Urothelium cell line (cell line): Measurements from ENCODE around the gene OTOF.

ENCODE experiments used
- DNase-seq: peaks from one replicate; pipeline ENCODE4 v3.0.0; 2011; ENCODE audit warnings: low spot score, mixed read lengths
- FAIRE-seq: peaks from 2 replicates; lab custom pipeline; 2011; peaks lifted over from hg19 to GRCh38; lab: Jason Lieb, UNC

OTOF gene

DNA sequence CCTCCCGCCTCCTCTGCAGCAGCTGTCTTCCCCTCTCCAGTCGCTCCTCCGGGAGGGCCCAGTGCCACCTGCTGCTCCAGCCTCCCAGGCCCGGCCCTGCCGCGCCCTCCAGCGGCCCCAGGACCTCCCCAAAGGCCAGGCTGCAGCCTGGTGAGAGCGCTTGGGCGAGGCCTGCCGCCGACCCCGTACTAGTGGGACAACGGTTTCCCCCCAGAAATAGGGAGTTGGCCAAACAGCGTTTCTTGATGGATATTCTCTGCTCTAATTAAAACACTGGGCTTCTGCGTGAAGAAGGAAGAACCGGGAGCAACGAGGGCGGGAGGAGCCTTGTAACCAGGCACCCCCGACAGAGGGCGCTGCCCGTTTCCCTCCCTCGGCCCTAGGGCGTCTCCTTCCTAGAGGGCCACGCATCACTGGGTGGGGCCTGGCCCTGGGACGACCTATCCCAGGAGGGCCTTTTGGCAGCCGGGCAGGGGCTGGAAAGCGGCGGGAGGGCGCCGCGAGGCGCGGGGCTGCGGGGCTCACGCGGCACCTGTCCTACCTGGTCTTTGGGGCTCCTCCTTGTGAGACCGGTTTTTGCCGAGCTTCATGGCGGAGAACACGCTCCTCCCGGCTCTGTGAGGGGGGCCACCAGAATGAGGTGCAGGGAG is 25.4 kb upstream of the OTOF start:
- peak; percentile 81 for FAIRE-seq

DNA sequence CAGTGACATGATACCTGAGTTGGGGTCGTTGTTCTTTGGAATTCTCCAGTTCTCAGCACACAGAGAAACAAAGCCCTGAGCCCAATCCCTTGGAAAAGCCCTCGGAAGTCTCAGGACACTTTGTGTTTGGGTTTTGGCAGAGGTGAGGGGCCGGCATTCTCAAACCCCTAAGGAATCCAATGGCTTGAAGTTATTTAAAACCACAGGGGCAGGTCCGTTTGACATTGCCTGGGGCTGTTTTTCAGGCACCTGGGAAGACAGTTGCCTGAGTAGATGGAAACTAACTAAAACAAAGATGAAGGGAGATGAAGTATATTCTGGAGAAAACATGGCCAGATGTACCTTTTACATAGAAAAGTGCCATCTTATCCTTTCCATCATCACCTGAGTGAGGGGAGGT is 22.5 kb upstream of the OTOF start:
- FAIRE-seq (no peak), DNase-seq (no peak)

More for the DNA sequence above, 25.4 kb upstream of the OTOF start:
- DNase-seq: peak; percentile 96

DNA sequence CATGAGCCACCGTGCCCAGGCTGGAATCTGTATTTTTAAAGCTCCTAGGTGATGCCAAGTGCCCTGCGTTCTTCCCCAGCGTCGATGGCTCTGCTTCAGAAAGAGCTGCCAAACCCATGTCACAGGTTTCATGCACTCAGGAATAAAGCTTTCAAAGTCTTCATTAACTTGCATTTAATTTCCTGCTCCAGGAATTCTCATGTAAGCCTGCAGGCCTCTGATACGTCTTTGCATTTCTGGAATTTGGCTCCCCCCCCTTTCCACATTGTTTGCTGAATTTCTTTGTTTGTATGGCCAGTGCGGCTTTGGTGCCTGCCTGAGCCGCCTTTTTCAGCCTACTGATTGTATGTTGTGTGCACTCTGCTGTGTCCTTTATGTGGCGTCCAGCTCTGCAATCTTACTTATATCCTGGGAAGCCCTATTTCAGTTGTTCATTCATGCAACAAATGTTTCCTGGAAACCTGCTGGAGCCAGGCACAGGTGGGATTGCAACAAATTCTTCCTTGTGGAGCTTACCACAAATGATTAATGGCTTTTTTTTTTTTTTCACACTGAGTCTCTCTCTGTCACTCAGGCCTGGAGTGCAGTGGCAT is 17.9 kb upstream of the OTOF start:
- DNase-seq (peak; percentile 27), FAIRE-seq (no peak)

DNA sequence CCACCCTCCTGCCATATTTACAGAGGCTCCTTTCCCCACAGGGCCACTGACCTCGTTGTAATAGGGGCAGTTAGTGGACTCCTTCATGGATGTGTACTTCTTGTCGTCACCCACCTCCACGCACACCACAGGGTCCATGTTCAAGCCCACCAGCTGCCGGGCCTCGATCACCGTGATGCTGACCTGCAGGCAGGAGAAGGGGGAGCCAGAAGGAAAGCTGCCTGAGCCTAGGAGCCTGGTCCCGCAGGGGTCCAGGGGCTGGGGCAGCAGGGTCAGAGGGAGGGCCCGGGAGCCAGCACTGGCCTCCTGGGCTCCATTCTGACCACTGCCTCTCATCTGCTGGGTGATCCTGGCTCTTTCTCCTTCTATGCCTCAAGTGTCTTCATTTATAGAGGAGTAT is 17.0 kb upstream of the OTOF start:
- no peak for DNase-seq
- FAIRE-seq: no peak

DNA sequence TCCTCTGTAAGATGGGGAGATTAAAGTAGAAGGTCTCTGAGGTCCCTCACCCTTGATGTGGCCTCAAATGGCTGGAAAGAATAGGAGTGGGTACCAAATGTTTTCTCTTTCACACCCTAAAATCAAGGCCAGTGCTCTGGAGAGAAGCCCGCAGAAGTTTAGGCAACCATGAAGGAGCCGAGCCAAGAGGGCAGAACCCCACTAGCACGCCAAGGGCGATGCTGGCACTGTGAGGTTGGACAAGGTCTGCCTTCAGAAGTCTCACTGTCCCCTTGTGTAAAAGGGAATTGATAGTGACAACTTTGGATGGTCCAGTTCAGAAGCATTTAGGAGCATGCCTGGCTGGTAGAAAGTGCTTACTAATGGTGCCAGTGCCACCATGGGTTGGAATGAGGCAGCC is 16.3 kb upstream of the OTOF start:
- DNase-seq: no peak
- no peak for FAIRE-seq

DNA sequence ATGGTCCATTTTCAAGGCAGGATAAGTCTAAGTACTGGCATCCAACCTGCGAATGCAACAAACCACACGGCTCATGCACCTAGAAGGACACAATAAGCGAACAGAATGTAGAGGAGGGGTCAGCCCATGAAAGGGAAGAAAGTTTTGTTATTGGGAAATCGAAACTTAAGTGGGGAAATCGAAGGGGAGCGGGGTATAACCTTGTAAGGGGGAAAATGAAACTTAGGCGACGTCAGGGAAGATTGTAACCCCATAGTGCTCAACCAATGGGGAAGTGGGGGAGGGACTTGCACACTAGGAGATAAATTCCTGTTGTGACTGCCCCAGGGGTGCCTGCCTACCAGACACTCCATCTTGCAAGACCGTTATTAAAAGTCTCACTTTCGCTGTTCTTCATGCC is 15.6 kb upstream of the OTOF start:
- no peak for DNase-seq
- FAIRE-seq: peak; percentile 77

DNA sequence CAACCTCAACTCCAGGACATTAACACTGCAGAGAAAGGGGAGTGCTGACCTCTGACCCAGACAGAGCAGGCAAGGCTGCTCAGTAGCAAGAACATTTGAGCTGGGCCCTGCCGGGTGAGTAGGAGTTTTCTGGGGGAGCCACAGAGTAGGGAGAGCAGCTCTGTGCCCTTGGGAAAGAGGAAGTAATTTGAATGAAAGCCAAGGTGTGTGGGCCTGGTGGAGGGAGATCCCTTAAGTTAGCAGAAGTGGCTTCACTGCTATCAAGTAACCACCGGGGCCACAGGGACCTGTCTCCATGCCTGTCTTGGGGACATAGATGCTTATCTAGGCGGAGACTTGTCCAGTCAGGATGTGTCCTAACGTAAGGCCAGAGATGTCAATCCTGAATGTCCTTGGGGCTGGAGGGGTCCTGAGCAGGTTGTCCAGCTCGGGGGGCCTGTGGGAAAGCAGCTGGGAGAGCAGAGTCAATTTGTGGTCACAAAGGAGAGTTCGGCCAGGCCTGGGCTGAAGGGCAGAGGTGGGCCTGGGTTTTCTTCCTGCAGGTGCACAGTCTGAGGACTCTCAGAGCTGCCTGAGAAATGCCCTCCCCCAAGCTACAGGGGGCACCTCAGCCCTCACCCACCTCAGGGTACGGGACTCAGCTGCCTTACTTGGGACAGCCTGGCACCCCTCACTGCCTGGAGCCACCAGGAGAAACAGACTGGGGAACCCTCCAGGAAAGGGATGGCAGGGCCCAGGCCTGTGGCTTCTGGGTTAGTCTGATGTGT is 15.0 kb upstream of the OTOF start:
- DNase-seq (no peak), FAIRE-seq (peak; percentile 67)

DNA sequence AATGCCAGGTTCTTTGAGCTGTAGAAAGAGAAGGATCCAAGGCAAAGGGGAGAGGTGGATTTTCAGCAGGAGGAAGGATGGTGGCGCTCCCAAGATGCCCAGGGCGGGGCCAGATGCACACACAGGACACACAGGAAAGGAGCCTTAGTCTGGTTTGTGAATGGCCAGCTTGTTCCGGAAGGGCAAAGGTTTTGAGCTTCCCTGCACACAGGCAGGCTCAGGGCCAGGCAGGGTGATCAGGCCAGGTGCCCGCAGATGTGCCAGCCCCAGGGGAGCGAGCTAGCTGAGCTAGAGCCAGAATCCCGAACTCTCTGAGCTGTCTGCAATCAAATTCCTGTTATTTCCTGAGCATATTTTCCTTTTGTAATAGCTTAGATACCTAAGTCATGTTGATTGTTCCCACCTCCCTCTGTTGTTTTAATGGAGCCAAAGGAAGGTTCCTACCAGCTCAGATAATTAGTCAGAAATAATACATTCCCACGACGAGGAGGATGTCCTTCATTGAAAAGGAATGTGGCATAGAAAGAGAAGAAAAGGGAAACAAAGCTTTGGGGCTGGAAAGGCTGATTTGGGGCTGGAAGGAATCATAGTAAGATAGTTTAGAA is 13.7 kb upstream of the OTOF start:
- DNase-seq: no peak
- FAIRE-seq: no peak

DNA sequence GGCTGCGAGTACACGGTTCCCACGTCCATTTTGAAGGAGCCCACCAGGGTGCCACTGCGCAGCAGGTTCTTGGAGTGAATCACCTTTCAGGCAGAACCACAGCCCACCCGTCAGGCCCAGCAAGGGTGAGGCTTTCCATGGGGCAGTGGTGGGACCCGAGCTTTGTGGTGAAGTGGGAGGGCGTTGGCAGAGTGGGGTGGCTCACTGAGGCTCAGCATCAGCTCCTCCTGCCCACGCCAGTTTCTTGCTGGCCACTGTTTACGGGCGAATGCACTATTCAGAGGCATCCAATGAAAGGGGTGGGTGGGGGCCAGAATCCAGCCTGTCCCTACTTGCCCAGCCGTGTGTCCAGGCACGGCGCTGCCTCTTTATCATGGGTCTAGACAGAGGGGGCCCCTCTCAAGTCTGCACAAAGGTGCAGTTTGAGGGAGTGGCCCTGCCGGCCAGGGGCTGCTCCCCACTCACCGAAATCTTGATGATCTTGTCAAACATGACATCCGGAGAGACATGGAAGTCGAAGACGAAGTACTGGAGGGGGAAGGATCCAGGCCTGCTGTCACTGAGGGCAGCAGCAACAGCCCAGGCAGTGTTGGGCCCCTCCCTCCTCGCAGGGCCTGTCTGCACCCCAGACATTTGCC is 11.4 kb upstream of the OTOF start:
- FAIRE-seq (no peak), DNase-seq (no peak)

DNA sequence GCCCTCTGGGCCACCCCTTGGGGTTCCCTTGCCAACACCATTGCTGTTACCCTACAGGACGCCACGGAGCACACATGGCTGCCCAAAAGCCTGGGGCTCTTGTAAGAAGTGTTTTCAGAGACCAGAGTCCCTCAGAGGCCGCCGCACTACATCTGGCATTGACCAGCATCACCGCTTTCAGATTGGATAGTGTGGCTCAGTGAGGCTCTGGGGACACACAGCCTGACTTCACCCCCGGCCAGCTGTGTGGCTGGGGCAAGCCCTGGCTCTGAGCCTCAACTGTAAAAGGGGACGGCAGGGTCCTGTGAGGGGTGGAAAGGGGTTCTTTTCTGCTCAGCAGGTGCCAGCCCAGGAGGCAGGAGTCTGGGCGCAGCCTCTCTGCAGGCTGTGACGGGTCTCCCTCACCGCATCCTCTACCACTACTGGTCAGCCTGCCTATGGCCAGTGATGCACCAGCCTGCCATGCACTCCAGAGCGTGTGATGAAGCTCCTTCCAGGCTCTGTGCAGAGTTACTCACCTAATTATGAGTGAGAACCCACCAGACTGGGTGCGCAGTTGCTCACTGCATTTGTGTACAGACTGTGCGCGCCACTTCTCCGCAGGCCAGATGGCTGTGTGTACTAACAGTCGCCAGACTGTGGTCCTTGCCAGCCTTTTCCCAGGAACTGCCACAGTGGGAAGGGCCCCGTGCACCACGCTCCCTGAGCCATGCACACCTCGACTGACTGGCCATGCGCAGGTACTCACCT is 10.7 kb upstream of the OTOF start:
- DNase-seq: no peak
- peak; percentile 40 for FAIRE-seq

DNA sequence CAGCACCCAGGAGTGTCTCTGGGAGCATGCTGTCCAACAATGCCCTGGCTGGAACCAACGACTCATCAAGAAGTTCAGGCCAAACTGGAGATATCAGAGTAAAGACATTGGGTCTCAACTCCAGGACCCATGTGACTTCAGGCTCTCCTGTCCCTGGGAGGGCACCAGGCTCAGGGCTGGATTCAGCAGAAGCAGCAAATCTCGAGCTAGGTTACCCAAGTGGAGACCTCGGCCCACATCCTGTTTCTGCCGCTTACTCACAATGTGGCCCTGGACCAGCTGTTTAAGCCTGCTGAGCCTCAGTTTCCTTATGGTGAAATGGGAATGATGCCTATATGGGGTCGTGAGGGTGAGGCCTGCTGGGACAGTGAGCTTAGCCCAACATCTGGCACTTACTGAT is 9.3 kb upstream of the OTOF start:
- FAIRE-seq (no peak), DNase-seq (no peak)

DNA sequence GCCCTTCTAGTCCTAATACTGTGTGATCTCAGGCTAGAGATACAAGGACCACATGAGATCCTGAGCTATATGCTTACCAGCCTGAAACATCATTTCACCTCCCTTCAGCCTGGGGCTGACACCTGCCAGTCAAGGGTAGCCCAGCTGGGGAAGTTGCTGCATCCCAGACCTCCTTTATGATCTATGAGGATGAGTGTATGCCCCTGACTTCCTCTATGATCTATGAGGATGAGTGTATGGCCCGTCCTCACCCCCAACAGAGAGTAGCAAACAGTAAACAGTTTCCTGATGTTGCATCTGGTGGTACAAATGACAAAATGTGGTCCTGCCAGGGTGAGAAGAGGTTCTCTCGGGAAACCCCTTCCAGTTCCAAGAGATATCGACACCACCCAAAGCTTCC is 8.9 kb upstream of the OTOF start:
- FAIRE-seq (peak; percentile 77), DNase-seq (no peak)

DNA sequence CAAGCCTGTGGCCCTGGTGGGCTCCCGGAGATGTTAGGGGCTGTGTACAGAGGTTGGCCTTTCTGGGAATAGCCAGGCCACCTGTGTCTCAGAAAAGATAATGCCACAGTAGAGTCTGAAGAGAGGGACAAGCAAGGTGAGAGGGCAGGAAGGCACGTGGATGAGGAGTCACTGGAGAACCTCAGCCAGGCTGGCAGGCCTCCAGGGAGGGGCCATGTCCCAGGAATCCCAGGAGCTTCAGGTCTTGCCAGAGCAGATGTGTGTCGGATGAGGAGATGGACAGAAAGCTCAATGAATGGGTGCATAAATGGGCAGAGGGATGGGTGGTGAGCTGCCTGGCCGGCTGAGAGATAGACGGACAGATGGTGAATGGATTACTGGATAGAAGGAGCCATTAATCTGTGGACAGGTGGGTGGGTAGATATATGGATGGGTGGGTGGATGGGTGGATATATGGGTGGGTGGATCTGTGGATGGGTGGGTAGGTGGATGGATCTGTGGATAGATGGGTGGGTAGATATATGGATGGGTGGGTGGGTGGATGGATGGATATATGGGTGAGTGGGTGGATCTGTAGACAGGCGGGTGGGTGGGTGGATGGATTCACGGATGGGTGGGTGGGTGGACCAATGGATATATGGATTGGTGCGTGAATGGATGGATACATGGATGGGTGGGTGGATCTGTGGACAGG is 7.9 kb upstream of the OTOF start:
- DNase-seq: no peak
- FAIRE-seq: peak; percentile 71

DNA sequence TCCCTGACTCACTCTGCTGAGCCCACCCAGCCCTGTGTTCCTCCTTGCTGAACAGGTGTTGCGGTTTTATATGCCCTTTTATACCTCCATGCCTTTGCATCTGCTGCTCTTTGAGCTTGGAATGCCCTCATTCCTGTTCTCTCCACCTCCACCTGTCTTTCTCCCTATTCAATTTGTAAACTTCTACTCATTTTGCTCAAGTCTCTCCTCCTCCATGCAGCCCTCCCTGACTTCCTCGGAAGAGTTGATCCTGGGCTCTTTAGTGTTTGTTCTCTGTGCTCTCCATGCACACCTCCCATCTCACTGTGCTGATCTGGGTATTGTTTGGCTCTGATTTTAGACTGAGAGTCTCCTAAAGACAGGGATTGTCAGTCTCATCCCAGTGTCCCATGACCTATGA is 7.2 kb upstream of the OTOF start:
- FAIRE-seq: no peak
- DNase-seq: no peak

DNA sequence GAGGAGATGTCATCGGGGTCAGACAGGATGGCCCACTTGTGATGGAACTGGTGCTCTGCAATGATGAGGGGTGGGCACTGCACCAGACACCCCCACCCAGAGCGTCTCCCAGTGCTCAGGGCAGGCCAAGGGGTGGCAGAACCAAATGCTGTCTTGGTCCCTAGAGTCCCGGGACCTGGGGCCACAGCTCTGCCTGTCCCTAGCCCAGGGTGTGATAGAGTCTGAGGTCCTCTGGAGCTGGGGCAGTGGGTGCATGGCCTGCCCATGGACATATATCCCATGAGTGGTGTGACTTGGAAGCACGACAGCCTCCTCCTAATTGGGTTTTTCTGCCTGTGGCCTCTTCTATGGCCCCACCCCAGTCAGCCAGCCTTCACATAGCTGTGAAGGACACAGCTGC is 6.7 kb upstream of the OTOF start:
- DNase-seq (no peak), FAIRE-seq (no peak)

DNA sequence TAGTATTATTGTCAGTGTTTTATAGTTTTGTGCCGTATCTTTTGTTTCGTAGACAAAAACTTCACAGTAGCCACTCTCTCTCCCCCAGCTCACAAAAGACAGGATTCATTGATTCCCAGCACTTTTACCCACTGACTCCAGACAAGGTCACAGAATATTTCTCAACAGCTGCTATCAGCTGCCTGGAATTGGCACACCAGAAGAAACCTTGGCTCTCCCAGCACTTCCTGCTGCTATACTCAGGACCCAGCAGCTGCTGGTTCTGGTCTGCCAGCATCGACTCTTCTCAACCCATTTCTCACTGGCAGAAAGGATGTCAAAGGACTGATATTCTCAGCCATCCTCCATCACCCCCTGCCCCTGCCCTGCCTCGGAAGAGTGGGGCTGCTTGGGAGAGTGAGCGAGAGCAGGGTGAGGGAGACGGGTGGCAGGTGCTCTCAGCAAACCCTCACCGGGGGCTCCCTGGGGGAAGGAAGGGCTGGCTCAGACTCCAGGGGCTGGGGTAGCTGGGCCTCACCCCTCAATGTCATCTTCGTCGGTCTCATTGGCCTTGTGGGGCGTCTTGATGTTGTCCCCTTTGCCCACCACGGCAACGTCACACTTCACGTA is 6.1 kb upstream of the OTOF start:
- no peak for FAIRE-seq
- DNase-seq: no peak

DNA sequence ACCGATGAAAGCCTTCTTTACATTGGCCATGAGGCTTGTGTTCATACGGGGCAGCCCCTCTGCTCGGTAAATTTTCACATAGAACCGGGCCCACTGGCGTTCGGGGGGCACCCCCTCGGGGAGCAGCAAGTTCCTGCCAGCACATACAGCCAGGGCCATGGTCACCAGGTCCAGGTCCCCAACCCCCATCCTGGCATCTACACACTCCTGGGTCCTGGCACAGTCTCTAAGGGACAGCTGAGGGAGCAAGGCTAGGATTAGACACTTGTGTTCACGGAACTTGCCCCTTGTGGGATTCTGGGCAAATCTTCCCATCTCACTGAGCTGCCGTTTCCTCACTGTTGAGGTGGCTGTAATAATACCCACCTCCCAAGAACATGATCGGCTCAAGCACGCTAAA is 5.6 kb upstream of the OTOF start:
- FAIRE-seq (no peak), DNase-seq (no peak)

DNA sequence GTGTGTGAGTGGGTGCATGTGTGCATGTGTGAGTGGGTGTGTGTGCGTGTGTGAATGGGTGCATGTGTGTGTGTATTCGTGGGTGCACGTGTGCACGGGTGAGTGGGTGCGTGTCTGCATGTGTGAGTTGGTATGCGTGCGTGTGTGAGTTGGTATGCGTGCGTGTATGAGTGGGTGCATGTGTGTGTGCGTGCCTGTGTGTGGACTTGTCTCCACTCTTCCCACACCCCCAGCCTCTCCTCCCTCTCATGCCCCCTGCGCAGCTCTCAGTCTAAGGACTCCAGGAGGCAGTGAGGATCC is 5.1 kb upstream of the OTOF start:
- FAIRE-seq (no peak), DNase-seq (no peak)

DNA sequence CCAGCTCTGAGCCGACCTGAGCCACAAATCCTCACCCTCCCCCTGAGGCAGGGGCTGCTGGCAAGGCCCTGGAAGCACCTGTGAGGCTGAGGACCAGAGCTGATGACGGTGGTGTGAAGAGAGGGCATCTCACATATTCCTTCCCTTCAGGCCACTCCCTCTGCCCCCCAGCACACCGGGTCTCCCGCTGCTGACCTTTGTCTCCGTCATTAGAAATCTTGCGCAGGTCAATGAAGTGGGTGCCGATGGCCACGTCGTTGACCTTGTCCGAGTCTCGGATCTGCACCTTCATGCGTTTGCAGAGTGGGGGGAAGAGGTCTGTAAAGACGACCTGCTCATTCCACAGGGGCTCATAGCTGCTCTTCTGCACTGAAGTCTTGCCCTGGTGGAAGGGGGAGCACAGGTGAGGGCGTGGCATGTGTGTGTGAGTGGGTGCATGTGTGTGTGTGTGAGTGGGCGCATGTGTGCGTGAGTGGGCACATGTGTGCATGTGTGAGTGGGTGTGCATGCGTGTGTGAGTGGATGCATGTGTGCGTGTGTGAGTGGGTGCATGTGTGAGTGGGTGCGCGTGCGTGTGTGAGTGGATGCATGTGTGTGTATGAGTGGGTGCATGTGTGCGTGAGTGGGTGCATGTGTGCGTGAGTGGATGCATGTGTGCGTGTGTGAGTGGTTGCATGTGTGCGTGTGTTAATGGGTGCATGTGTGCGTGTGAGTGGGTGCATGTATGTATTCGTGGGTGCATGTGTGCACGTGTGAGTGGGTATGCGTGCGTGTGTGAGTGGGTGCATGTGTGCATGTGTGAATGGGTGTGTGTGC is 4.5 kb upstream of the OTOF start:
- FAIRE-seq (peak; percentile 98), DNase-seq (no peak)
